SK-N-MC (cell line): ENCODE measurements around the gene PLA2G4D.

Experiments used
- EZH2 ChIP-seq: fragments of 200-600 bp; sonication (generic); IDR thresholded peaks from one replicate; pipeline ENCODE4 v1.6.1; 2017; ENCODE audit warnings: antibody characterized with exemption
- POLR2AphosphoS5 ChIP-seq: IDR thresholded peaks from 2 replicates; pipeline ENCODE4 v1.6.1; 2012; ENCODE audit warnings: mild to moderate bottlenecking, low read depth, low read length, borderline replicate concordance

- TF ChIP-seq POLR2AphosphoS5 = no peak
- no peak for TF ChIP-seq EZH2
Measured at GRCh38 chr15:42094512-42094963, at the start of gene PLA2G4D.
